GM18868 (cell line): ENCODE data around the gene SLC1A2.

ENCODE experiments used
- ATAC-seq: cut with Tn5 transposase; IDR thresholded peaks from one replicate; pipeline ENCODE4 v1.9.1; 2021; ENCODE audit warnings: mild to moderate bottlenecking, moderate library complexity; ENCODE audit not compliant: unreplicated experiment

SLC1A2 gene

GRCh38 chr11:35352077-35352888 is 67.1 kb downstream of the SLC1A2 start:
- no peak for ATAC-seq

- ATAC-seq = no peak
These were observed 69.5 kb downstream of the SLC1A2 start for GRCh38 chr11:35349897-35350296.

GRCh38 chr11:35348898-35349687 is 70.3 kb downstream of the SLC1A2 start:
- ATAC-seq = no peak

GRCh38 chr11:35347921-35348331 is 71.4 kb downstream of the SLC1A2 start:
- ATAC-seq = no peak

- ATAC-seq = no peak
These were observed 72.0 kb downstream of the SLC1A2 start for GRCh38 chr11:35347173-35347878.

GRCh38 chr11:35346472-35347156 is 72.7 kb downstream of the SLC1A2 start:
- ATAC-seq = no peak

- no peak for ATAC-seq
These were observed 74.4 kb downstream of the SLC1A2 start for GRCh38 chr11:35344681-35345574.

- peak; percentile 77 for ATAC-seq
These were observed 76.2 kb downstream of the SLC1A2 start for GRCh38 chr11:35343033-35343598.

- ATAC-seq = no peak
These were observed 78.6 kb downstream of the SLC1A2 start for GRCh38 chr11:35340715-35341114.

GRCh38 chr11:35340071-35340470 is 79.3 kb downstream of the SLC1A2 start:
- ATAC-seq = no peak

GRCh38 chr11:35338921-35339320 is 80.4 kb downstream of the SLC1A2 start:
- ATAC-seq = no peak

- ATAC-seq = no peak
These were observed 81.4 kb downstream of the SLC1A2 start for GRCh38 chr11:35337914-35338305.

- ATAC-seq = no peak
These were observed 82.0 kb downstream of the SLC1A2 start for GRCh38 chr11:35337136-35337913.

- no peak for ATAC-seq
These were observed 82.6 kb downstream of the SLC1A2 start for GRCh38 chr11:35336726-35337125.

- ATAC-seq = no peak
These were observed 84.1 kb downstream of the SLC1A2 start for GRCh38 chr11:35335226-35335625.

GRCh38 chr11:35334385-35335090 is 84.8 kb downstream of the SLC1A2 start:
- peak; percentile 73 for ATAC-seq

- ATAC-seq = no peak
These were observed 86.8 kb downstream of the SLC1A2 start for GRCh38 chr11:35332524-35332923.

GRCh38 chr11:35330931-35331330 is 88.4 kb downstream of the SLC1A2 start:
- ATAC-seq = no peak
